HG03460 (cell line): ENCODE data around the gene DDI2.
"Not testable (repeated sequence)": the region's sequence is repeated elsewhere in the genome, so short reads cannot be mapped to it uniquely, and the experiment has no call there.

Experiments
- ATAC-seq: cut with Tn5 transposase; IDR thresholded peaks from one replicate; pipeline ENCODE4 v1.9.1; 2021; ENCODE audit not compliant: unreplicated experiment

DDI2 gene

DNA sequence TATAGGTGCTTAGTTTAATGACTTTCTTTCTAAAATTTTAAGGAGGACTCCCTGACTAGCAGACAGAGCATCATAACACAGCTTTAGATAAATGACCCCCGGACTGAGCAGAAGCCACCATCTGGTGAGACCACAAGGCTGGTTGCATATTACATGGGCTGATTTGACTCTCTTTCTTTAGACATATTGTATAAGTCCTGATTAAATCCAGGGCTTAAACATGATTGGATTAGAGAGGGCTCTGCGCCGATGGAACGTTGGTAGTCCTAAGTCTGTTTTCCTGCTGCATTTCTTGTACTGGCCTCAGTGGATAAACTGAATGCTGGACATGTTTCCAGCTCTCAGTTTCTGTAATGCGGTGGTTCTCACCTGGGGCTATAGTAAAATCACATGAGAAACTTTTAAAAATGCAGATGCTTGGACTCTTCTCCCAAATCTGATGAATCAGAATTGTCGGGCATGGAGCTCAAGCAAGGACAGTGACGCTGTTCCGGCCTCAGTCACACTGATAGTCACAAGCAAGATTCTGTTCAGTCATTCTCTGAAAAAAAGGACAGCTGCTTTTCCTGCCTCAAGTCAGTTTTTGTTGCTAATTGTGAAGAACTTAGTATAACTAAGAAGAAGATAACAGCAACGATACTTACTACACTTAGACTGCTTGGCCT is 16.6 kb downstream of the DDI2 start:
- ATAC-seq, result no peak

DNA sequence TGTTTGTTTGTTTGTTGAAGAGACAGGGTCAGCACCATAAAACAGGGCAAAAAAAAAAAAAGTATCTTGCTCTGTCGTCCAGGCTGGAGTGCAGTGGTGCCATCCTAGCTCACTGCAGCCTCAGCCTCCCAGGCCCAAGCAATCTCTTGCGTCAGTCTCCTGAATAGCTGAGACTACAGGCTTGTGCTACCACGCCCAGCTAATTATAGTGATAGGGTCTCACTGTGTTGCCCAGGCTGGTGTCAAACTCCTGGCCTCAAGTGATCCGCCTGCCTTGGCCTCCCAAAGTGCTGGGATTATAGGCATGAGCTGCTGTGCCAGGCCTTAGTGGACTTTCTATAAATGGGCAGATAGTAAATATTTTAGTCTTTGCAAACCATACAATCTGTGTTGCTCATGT is 19.2 kb downstream of the DDI2 start:
- no peak for ATAC-seq

DNA sequence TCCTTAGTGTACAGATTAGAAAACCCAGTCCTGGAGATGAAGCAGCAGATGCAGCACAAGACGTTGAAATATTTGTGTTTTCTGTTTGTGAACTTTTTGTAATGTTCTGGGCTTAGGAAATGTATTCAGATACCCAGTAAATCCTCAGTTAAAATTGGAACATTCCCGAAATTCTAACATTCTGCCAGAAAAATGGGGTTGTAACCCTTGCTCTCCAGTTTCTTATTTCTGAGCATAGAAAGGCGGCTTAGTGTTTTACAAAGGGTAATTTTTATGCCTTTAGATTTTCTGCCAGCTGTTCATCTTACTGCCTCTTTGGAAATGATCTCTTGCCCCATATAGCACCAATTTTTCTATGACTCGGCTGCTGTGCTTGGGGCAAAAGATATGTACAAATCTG is 20.6 kb downstream of the DDI2 start:
- no peak for ATAC-seq

DNA sequence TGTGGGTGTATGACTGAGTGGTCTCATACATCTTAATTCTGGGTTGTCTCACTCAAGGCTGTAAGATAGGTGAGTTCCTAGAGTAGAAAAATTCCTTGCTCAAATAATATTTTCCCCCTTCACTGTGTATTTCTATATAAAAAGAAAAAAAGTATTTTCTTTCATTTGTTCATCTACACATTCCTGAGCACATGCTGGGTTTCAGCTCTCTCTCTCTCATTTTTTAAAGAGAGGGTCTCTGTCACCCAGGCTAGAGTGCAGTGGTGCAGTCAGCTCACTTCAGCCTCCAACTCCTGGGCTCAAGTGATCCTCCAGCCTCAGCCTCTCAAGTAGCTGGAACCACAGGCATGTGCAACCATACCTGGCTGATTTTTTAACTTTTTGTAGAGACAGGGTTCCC is 22.0 kb downstream of the DDI2 start:
- ATAC-seq, result no peak

DNA sequence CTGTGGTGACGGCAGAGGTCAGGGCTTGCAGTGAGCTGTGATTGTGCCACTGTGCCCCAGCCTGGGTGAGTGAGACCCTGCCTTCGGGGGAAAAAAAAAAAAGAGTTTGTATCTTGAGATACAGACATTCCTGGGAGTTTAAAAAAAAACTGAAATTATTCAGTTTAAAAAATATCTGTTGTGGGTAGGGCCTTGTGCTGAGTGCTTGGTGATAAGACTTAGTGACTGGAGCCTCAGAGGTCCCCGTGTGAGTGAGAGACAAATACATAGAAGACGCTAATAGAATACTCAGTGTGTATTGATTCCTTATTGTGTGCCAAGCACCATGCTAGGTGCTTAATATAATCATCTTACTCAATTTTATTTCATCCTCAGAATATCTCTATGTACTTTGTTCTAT is 22.7 kb downstream of the DDI2 start:
- no peak for ATAC-seq

DNA sequence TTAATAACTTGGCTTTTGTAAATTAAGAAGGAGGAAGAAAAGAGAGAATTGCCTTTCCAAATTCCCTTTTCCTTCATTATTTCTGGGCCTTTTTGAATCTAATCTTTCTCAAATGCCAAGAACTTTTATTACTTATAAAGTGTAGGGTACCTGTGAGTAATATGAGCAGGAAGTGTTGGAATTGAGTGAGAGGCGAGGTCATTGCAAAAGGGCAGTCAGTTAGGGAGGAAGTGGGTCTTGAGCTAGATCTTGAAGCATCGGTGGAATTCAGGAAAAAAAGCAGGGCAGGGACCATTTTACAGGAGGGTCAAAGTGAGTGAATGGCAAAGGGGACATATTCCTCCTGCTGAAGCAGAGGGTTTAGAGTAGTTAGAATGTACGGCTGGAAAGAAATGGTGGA is 23.4 kb downstream of the DDI2 start:
- no peak for ATAC-seq

DNA sequence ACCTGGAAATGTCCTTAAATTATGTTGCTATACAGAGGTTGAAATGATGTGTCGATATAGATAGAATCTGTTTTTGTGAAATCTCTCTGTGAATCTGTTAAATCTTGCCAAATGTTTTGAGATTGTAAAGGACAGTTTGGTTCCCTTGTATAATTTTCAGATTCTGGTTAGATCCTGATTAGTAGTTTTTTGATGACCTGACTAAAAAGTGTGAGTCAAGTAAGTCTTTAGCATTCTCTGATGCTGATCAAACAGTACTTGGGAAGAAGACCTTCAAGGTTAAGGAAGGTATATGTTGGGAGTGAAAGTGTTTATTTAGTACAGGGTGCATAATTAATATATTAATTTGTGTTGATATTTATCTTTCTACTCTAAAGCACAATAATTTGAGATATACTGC is 32.7 kb downstream of the DDI2 start:
- ATAC-seq, result no peak

GRCh38 chr1:15650433-15650832 is 33.2 kb downstream of the DDI2 start:
- no peak for ATAC-seq

GRCh38 chr1:15652130-15652529 is 34.9 kb downstream of the DDI2 start:
- not testable (repeated sequence) for ATAC-seq

GRCh38 chr1:15654091-15654690 is 36.9 kb downstream of the DDI2 start:
- ATAC-seq, result no peak

DNA sequence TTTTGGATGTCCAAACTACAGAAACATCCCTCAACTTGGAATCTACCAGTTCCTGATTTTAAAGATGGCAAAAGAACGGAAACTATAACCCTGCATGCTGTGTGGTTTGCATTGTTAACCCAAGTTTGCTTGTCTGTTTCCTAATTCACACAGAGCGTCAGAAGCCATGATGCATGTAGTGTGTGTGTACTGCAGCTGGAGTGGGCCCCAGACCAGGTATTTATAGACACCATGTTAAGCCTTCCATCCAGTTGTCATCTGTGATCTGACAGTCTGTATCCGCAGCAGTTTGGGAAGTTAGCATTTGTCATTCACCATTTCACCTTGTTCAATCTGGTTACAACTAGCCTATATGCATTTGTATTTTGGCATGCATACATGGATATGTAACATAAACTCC is 39.2 kb downstream of the DDI2 start:
- no peak for ATAC-seq

GRCh38 chr1:15657021-15657420 is 39.8 kb downstream of the DDI2 start:
- no peak for ATAC-seq

GRCh38 chr1:15660151-15660550 is 42.9 kb downstream of the DDI2 start:
- no peak for ATAC-seq

DNA sequence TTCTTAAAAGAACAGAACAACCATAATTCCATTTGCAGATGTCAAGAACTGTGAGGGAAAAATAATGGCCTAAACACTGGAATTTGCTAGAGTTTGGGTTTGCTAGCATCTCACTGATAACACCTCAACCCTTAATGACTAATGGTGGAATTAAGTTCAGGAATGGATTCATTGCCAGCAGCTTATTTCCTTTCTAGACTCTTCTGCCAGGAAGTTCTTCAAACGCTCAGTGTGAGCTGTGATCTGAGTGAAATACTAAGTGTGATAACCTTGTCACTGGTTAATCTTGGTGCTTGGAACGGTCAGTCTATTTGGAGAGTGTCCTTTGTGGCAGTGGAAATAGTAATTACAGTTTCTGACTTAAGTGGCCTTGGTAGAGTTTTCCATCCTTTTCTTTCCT is 45.2 kb downstream of the DDI2 start:
- ATAC-seq, result no peak

- no peak for ATAC-seq
These were observed 46.7 kb downstream of the DDI2 start for GRCh38 chr1:15663925-15664324.

GRCh38 chr1:15667362-15667761 is 50.1 kb downstream of the DDI2 start:
- ATAC-seq, result no peak

GRCh38 chr1:15668089-15668754 is 51.0 kb downstream of the DDI2 start:
- ATAC-seq, result no peak

- ATAC-seq, result no peak
These were observed 51.8 kb downstream of the DDI2 start for GRCh38 chr1:15669074-15669473.

DNA sequence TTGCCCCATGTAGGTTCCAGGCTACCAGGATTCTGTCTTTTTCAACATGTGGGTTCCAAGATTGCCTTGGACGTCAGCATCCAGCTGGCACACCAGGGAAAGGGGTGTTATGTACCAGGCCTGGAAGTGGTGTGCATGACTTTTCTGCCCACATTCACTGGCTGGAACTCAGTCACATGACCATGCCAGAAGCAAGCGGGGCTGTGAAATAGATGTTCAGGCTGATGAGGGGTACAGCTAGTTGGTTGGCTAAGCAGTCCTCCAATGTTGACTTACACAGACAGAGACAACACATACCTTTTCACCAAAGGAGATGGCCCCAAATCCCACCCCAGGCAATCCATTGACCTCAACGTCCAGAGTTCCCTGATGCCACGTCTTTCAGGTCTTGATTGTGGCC is 52.6 kb downstream of the DDI2 start:
- ATAC-seq, result no peak

- no peak for ATAC-seq
These were observed 54.2 kb downstream of the DDI2 start for GRCh38 chr1:15671430-15671829.

DNA sequence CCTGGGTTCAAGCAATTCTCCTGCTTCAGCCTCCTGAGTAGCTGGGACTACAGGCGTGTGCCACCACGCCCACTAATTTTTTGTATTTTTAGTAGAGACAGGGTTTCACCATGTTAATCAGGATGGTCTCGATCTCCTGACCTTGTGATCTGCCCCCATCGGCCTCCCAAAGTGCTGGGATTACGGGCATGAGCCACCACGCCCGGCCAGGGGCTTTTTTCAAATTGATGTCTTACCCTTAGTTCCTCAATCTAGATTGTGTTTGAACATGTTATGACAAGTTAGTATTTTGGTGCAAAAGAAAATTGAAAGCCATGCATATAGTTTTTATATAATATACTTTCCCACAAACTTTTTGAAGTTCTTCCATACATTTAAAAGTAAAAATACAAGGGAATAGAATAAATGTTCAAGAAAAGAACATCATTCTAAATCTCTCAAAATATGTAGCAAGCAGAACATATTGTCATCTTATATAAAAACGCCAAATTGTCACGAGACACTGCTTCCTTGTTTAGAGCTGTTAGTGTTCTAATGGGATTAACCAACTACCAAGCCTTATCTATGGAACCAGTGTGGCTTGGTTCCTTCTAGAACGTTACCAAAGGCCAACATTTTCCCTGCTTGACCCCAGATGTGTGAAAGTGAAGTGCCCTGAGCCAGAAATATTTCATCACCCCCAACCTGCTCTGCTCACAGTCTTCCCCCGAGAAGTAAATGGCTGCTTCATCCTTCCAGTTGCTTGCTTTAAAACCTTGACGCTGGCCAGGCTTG is 57.3 kb downstream of the DDI2 start:
- no peak for ATAC-seq

DNA sequence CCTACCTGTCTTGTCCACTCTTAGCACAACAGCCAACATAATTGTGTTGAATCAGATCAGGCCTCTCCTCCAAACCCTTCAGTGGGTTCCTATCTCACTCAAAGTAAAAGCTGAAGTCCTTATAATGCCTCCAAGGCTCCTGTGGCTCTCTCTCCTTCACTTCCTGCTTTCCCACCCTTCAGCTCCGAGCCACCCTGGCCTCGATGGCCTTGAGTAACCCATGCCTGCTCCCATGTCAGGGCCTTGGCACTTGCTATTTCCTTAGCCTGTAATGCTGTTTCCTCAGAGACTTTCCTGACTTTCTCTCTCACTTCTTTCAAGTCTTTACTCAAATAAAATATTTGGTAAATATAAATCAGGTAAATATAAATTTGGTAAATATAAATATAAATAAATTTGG is 58.8 kb downstream of the DDI2 start:
- no peak for ATAC-seq
